Activated CD4-positive, alpha-beta memory T cell treated with anti-CD3 and anti-CD28 coated beads for 36 hours (primary cell): ENCODE measurements around the gene PRKAG1. TPM values are rescaled to one million over a fixed set of nuclear protein-coding genes. Genes with fewer than 3 reads are reported as not detected.

Source experiments
- CTCF ChIA-PET: fragments of 350-600 bp; sonication (Branson Sonifier 250); formaldehyde crosslinking; loops from one replicate; lab custom pipeline; 2021; ENCODE audit warnings: antibody characterized with exemption, inconsistent platforms; lab: Charles Lee
- POLR2A ChIA-PET: fragments of 350-600 bp; sonication (Branson Sonifier 250); formaldehyde crosslinking; loops from one replicate; lab custom pipeline; 2021; ENCODE audit warnings: antibody characterized with exemption; lab: Charles Lee
- DNase-seq: peaks from one replicate; pipeline ENCODE4 v3.0.0-alpha.2; 2020
- H3K27ac Mint-ChIP-seq: one replicate; pipeline ENCODE4 v1.8.0; 2021; ENCODE audit warnings: mixed read lengths
- H3K27me3 Mint-ChIP-seq: one replicate; pipeline ENCODE4 v1.8.0; 2021; ENCODE audit warnings: mixed read lengths
- H3K36me3 Mint-ChIP-seq: one replicate; pipeline ENCODE4 v1.8.0; 2021; ENCODE audit warnings: mixed read lengths
- H3K4me1 Mint-ChIP-seq: one replicate; pipeline ENCODE4 v1.8.0; 2021; ENCODE audit warnings: low read depth, mixed read lengths
- H3K4me3 Mint-ChIP-seq: one replicate; pipeline ENCODE4 v1.8.0; 2021; ENCODE audit warnings: mild to moderate bottlenecking, mixed read lengths
- H3K9me3 Mint-ChIP-seq: one replicate; pipeline ENCODE4 v1.8.0; 2021; ENCODE audit warnings: mixed read lengths
- intact Hi-C: fragments of 100-400 bp; cut with micrococcal nuclease; formaldehyde crosslinking; loops from one replicate; pipeline ENCODE4 v1.15.1; 2023
- total RNA-seq, 2 experiments: library from RNA; stranded (reverse); gene quantifications; one replicate each; pipeline ENCODE4 v1.2.3, GENCODE V29; 2021

PRKAG1 gene
- total RNA-seq, 2 experiments from 2014 or later = 52.0 to 55.8 TPM

- H3K4me3 Mint-ChIP-seq = no peak overlapping the region
- H3K27me3 Mint-ChIP-seq = no peaks in the 10 kb centered on the region
- no peak overlapping the region for H3K27ac Mint-ChIP-seq
- no peaks in the 10 kb centered on the region for H3K4me1 Mint-ChIP-seq
- POLR2A ChIA-PET = no interaction called here
- H3K9me3 Mint-ChIP-seq = no peaks in the 10 kb centered on the region
- peaks cover 40% of the 10 kb centered on the region for H3K36me3 Mint-ChIP-seq
- intact Hi-C loops = no loop called here
- CTCF ChIA-PET = interaction anchor here (0.9 to 2.5 kb wide), 5 partner anchors 21 to 60 kb away, joined by 3 to 10 read pairs (median 6); no protein-coding TSS in a partner anchor
- no peak for DNase-seq
These were observed 19.3 kb upstream of the PRKAG1 start for GRCh38 chr12:49037947-49038237.

GRCh38 chr12:49037111-49037946 lies 18.8 kb upstream of the PRKAG1 start:
- H3K27me3 Mint-ChIP-seq = no peaks in the 10 kb centered on the region
- ChIA-PET POLR2A (no interaction called here), CTCF (interaction anchor here (0.9 to 2.5 kb wide), 6 partner anchors 18 to 61 kb away, joined by 3 to 10 read pairs (median 6); no protein-coding TSS in a partner anchor)
- no peak overlapping the region for H3K4me3 Mint-ChIP-seq
- H3K27ac Mint-ChIP-seq = no peak overlapping the region
- DNase-seq = no peak
- no peaks in the 10 kb centered on the region for H3K4me1 Mint-ChIP-seq
- intact Hi-C loops = no loop called here
- H3K9me3 Mint-ChIP-seq = no peaks in the 10 kb centered on the region
- peaks cover 40% of the 10 kb centered on the region for H3K36me3 Mint-ChIP-seq

- Mint-ChIP-seq H3K27ac (no peak overlapping the region), H3K4me1 (no peaks in the 10 kb centered on the region), H3K4me3 (no peak overlapping the region), H3K9me3 (no peaks in the 10 kb centered on the region), H3K36me3 (peaks cover 33% of the 10 kb centered on the region), H3K27me3 (no peaks in the 10 kb centered on the region)
- ChIA-PET POLR2A (no interaction called here), CTCF (interaction anchor here (0.6 to 2.5 kb wide), 4 partner anchors 12 to 52 kb away, joined by 4 to 10 read pairs (median 8); no protein-coding TSS in a partner anchor)
- intact Hi-C loops = no loop called here
- DNase-seq = no peak
These were observed 17.5 kb upstream of the PRKAG1 start for GRCh38 chr12:49036029-49036428.

GRCh38 chr12:49034286-49034622 lies 15.7 kb upstream of the PRKAG1 start:
- Mint-ChIP-seq H3K4me3 (no peak overlapping the region), H3K36me3 (peaks cover 38% of the 10 kb centered on the region), H3K27ac (no peak overlapping the region), H3K9me3 (no peaks in the 10 kb centered on the region), H3K4me1 (no peaks in the 10 kb centered on the region), H3K27me3 (no peaks in the 10 kb centered on the region)
- CTCF ChIA-PET = interaction anchor here (1.0 to 1.6 kb wide), 2 partner anchors 9 to 46 kb away, joined by 4 to 5 read pairs; no protein-coding TSS in a partner anchor
- intact Hi-C loops = no loop called here
- POLR2A ChIA-PET = no interaction called here
- DNase-seq = no peak

GRCh38 chr12:49033611-49034285 lies 15.2 kb upstream of the PRKAG1 start:
- Mint-ChIP-seq H3K36me3 (peaks cover 40% of the 10 kb centered on the region), H3K9me3 (no peaks in the 10 kb centered on the region), H3K27ac (no peak overlapping the region), H3K27me3 (no peaks in the 10 kb centered on the region), H3K4me1 (no peaks in the 10 kb centered on the region), H3K4me3 (no peak overlapping the region)
- POLR2A ChIA-PET = interaction anchor here (1.0 kb wide), 1 partner anchor 23 kb away, joined by 4 read pairs; no protein-coding TSS in a partner anchor
- intact Hi-C loops = no loop called here
- CTCF ChIA-PET = interaction anchor here (0.9 to 6.7 kb wide), 4 partner anchors 10 to 104 kb away, joined by 3 to 33 read pairs (median 4); no protein-coding TSS in a partner anchor
- DNase-seq = no peak

GRCh38 chr12:49032679-49033447 lies 14.3 kb upstream of the PRKAG1 start:
- Mint-ChIP-seq H3K4me3 (no peak overlapping the region), H3K36me3 (peaks cover 42% of the 10 kb centered on the region), H3K27me3 (no peaks in the 10 kb centered on the region), H3K27ac (peak overlapping the region; percentile 54), H3K4me1 (no peaks in the 10 kb centered on the region), H3K9me3 (no peaks in the 10 kb centered on the region)
- ChIA-PET CTCF (interaction anchor here (0.9 to 6.7 kb wide), 4 partner anchors 11 to 103 kb away, joined by 3 to 33 read pairs (median 4); no protein-coding TSS in a partner anchor), POLR2A (interaction anchor here (0.8 to 1.0 kb wide), 2 partner anchors 10 to 24 kb away, joined by 3 to 4 read pairs; no protein-coding TSS in a partner anchor)
- intact Hi-C loops = no loop called here
- DNase-seq = no peak

- ChIA-PET CTCF (interaction anchor here (1.0 to 6.7 kb wide), 2 partner anchors 11 to 17 kb away, joined by 3 to 33 read pairs; no protein-coding TSS in a partner anchor), POLR2A (interaction anchor here (0.8 kb wide), 1 partner anchor 11 kb away, joined by 3 read pairs; no protein-coding TSS in a partner anchor)
- Mint-ChIP-seq H3K27ac (no peak overlapping the region), H3K36me3 (peaks cover 45% of the 10 kb centered on the region), H3K27me3 (no peaks in the 10 kb centered on the region), H3K4me3 (no peak overlapping the region), H3K9me3 (no peaks in the 10 kb centered on the region), H3K4me1 (no peaks in the 10 kb centered on the region)
- DNase-seq = no peak
- intact Hi-C loops = no loop called here
These were observed 13.7 kb upstream of the PRKAG1 start for GRCh38 chr12:49032276-49032675.

- Mint-ChIP-seq H3K36me3 (peaks cover 45% of the 10 kb centered on the region), H3K9me3 (no peaks in the 10 kb centered on the region), H3K4me3 (no peak overlapping the region), H3K27me3 (no peaks in the 10 kb centered on the region), H3K4me1 (no peaks in the 10 kb centered on the region), H3K27ac (no peak overlapping the region)
- ChIA-PET CTCF (interaction anchor here (0.9 to 6.7 kb wide), 3 partner anchors 12 to 66 kb away, joined by 3 to 33 read pairs (median 3); no protein-coding TSS in a partner anchor), POLR2A (no interaction called here)
- intact Hi-C loops = no loop called here
- no peak for DNase-seq
These were observed 13.1 kb upstream of the PRKAG1 start for GRCh38 chr12:49031573-49032161.

- Mint-ChIP-seq H3K4me1 (peaks cover under 1% of the 10 kb centered on the region), H3K36me3 (peaks cover 47% of the 10 kb centered on the region), H3K27ac (no peak overlapping the region), H3K27me3 (no peaks in the 10 kb centered on the region), H3K4me3 (no peak overlapping the region), H3K9me3 (no peaks in the 10 kb centered on the region)
- CTCF ChIA-PET = interaction anchor here (0.9 to 6.7 kb wide), 5 partner anchors 13 to 204 kb away, joined by 3 to 33 read pairs (median 4); no protein-coding TSS in a partner anchor
- DNase-seq = no peak
- POLR2A ChIA-PET = interaction anchor here (1.4 kb wide), 1 partner anchor 100 kb away, joined by 4 read pairs; the partner anchor contains the start of gene TUBA1B
- intact Hi-C loops = no loop called here
These were observed 12.4 kb upstream of the PRKAG1 start for GRCh38 chr12:49030714-49031572.

GRCh38 chr12:49030119-49030518 lies 11.5 kb upstream of the PRKAG1 start:
- intact Hi-C loops = no loop called here
- Mint-ChIP-seq H3K4me3 (no peak overlapping the region), H3K36me3 (peaks cover 50% of the 10 kb centered on the region), H3K27me3 (no peaks in the 10 kb centered on the region), H3K9me3 (no peaks in the 10 kb centered on the region), H3K4me1 (peaks cover 4% of the 10 kb centered on the region), H3K27ac (no peak overlapping the region)
- POLR2A ChIA-PET = interaction anchor here (1.4 kb wide), 1 partner anchor 101 kb away, joined by 4 read pairs; the partner anchor contains the start of gene TUBA1B
- DNase-seq = no peak
- CTCF ChIA-PET = interaction anchor here (0.7 to 6.7 kb wide), 7 partner anchors 10 to 205 kb away, joined by 3 to 33 read pairs (median 4); partner anchors contain the start of gene RHEBL1
